A549 (cell line): ENCODE results near the gene TRPV3. TPM values are rescaled to one million over a fixed set of nuclear protein-coding genes. Genes with fewer than 3 reads are reported as not detected.

Experiments used
- ATAC-seq, 2 experiments: fragments of 200-7000 bp in 1 of 2; fragments of >200 bp in 1 of 2; cut with Nextera tagmentation in 1 of 2; cut with Tn5 transposase in 1 of 2; 3 replicates each; pipeline versions ENCODE4 v1.8.0 to v1.9.1; 2018 to 2020; ENCODE audit warnings: mild to moderate bottlenecking in 1 of 2, moderate library complexity in 1 of 2
- CTCF ChIA-PET: fragments of 300-600 bp; sonication (Branson Sonifier 250); formaldehyde crosslinking; extraction: SDS; loops from one replicate; lab custom pipeline; 2021; ENCODE audit warnings: antibody characterized with exemption, inconsistent platforms; lab: Yijun Ruan, JAX
- POLR2A ChIA-PET: fragments of 350-600 bp; formaldehyde crosslinking; extraction: SDS; loops from one replicate; lab custom pipeline; 2021; ENCODE audit warnings: antibody characterized with exemption, inconsistent platforms; lab: Yijun Ruan, JAX
- DNase-seq, 2 experiments: peaks; one replicate each; pipeline versions ENCODE4 v3.0.0 to v3.0.0-alpha.2; 2011 to 2016; ENCODE audit warnings: low read depth in 1 of 2, low spot score in 1 of 2
- FAIRE-seq: peaks from 2 replicates; lab custom pipeline; 2011; peaks lifted over from hg19 to GRCh38; lab: Jason Lieb, UNC
- H3K27ac ChIP-seq, 2 experiments: fragments of >200 bp; sonication (Bioruptor Twin); formaldehyde crosslinking; 3 replicates each; pipeline ENCODE4 v1.5.1; 2016 to 2017
- H3K4me1 ChIP-seq: fragments of >200 bp; sonication (Bioruptor Twin); formaldehyde crosslinking; 3 replicates; pipeline ENCODE4 v1.6.1; 2016
- H3K4me2 ChIP-seq: fragments of >200 bp; sonication (Bioruptor Twin); formaldehyde crosslinking; 3 replicates; pipeline ENCODE4 v1.6.1; 2016
- H3K4me3 ChIP-seq: fragments of >200 bp; sonication (Bioruptor Twin); formaldehyde crosslinking; 3 replicates; pipeline ENCODE4 v1.5.1; 2016
- H3K9me3 ChIP-seq: fragments of >200 bp; sonication (Bioruptor Twin); formaldehyde crosslinking; 3 replicates; pipeline ENCODE4 v1.6.1; 2016
- CBX2 ChIP-seq: fragments of 200-600 bp; sonication (generic); IDR thresholded peaks from 2 replicates; pipeline ENCODE4 v1.6.1; 2016; ENCODE audit warnings: low read depth, mild to moderate bottlenecking, borderline replicate concordance
- CBX8 ChIP-seq: fragments of 200-600 bp; sonication (generic); IDR thresholded peaks from 2 replicates; pipeline ENCODE4 v1.6.1; 2016
- CEBPB ChIP-seq, 2 experiments: fragments of >200 bp in 1 of 2; sonication (Bioruptor Twin) in 1 of 2; formaldehyde crosslinking in 1 of 2; IDR thresholded peaks; 2 replicates each; pipeline ENCODE4 v1.6.1; 2012 to 2016
- CHD2 ChIP-seq: fragments of 150-350 bp; IDR thresholded peaks from 2 replicates; pipeline ENCODE4 v1.6.1; 2014; ENCODE audit warnings: low read length; ENCODE audit not compliant: partially characterized antibody
- CHD4 ChIP-seq: fragments of 200-600 bp; sonication (generic); IDR thresholded peaks from 2 replicates; pipeline ENCODE4 v1.6.1; 2016; ENCODE audit warnings: antibody characterized with exemption, mild to moderate bottlenecking, borderline replicate concordance
- EHMT2 ChIP-seq: fragments of 200-600 bp; sonication (generic); IDR thresholded peaks from 2 replicates; pipeline ENCODE4 v1.6.1; 2016; ENCODE audit warnings: antibody characterized with exemption, low read depth, mild to moderate bottlenecking, moderate library complexity
- EP300 ChIP-seq, 2 experiments: fragments of >200 bp; sonication (Bioruptor Twin); formaldehyde crosslinking; IDR thresholded peaks; 2 replicates in 1 of 2; 3 replicates in 1 of 2; pipeline ENCODE4 v1.6.1; 2016 to 2017
- ESRRA ChIP-seq: fragments of 150-350 bp; IDR thresholded peaks from 2 replicates; pipeline ENCODE4 v1.6.1; 2014; ENCODE audit warnings: mild to moderate bottlenecking, low read length, borderline replicate concordance
- FOSB ChIP-seq: fragments of 250-450 bp; sonication (Bioruptor Pico); IDR thresholded peaks from 2 replicates; pipeline ENCODE4 v1.5.0; 2020; ENCODE audit warnings: mild to moderate bottlenecking, moderate library complexity
- FOSL2 ChIP-seq, 2 experiments: fragments of 450-650 bp in 1 of 2; fragments of >200 bp in 1 of 2; sonication (Bioruptor Twin) in 1 of 2; formaldehyde crosslinking; IDR thresholded peaks; 2 replicates each; pipeline versions ENCODE4 v1.5.0 to v1.6.1; 2016 to 2020; ENCODE audit warnings: mild to moderate bottlenecking in 1 of 2, moderate library complexity in 1 of 2
- FOXS1 ChIP-seq: fragments of 250-450 bp; sonication (Bioruptor Pico); IDR thresholded peaks from 2 replicates; pipeline ENCODE4 v1.5.0; 2020; ENCODE audit warnings: mild to moderate bottlenecking, moderate library complexity
- GATA3 ChIP-seq: IDR thresholded peaks from 2 replicates; pipeline ENCODE4 v1.6.1; 2012; ENCODE audit warnings: borderline replicate concordance
- JUN ChIP-seq, 2 experiments: fragments of >200 bp; sonication (Bioruptor Twin); formaldehyde crosslinking; IDR thresholded peaks; 2 replicates in 1 of 2; 3 replicates in 1 of 2; pipeline ENCODE4 v1.6.1; 2016 to 2017
- JUNB ChIP-seq: fragments of >200 bp; sonication (Bioruptor Twin); formaldehyde crosslinking; IDR thresholded peaks from 2 replicates; pipeline ENCODE4 v1.6.1; 2016
- KDM1A ChIP-seq: fragments of 200-600 bp; sonication (generic); IDR thresholded peaks from 2 replicates; pipeline ENCODE4 v1.6.1; 2016; ENCODE audit warnings: low read depth, mild to moderate bottlenecking
- MAFK ChIP-seq: fragments of 450-650 bp; IDR thresholded peaks from 2 replicates; pipeline ENCODE4 v1.6.1; 2014; ENCODE audit not compliant: partially characterized antibody
- MAZ ChIP-seq: fragments of 150-350 bp; IDR thresholded peaks from 2 replicates; pipeline ENCODE4 v1.6.1; 2014; ENCODE audit warnings: antibody characterized with exemption, low read depth, low read length, borderline replicate concordance
- MYC ChIP-seq: IDR thresholded peaks from 2 replicates; pipeline ENCODE4 v1.6.1; 2012; ENCODE audit warnings: mild to moderate bottlenecking, inconsistent platforms, low read length, improper control_type of control experiment, borderline replicate concordance
- NFE2L2 ChIP-seq: fragments of 150-350 bp; conservative IDR thresholded peaks from 2 replicates; pipeline ENCODE4 v1.6.1; 2014; ENCODE audit warnings: low read length
- NPAS2 ChIP-seq: fragments of 250-450 bp; sonication (Bioruptor Pico); IDR thresholded peaks from 2 replicates; pipeline ENCODE4 v1.8.0; 2022; ENCODE audit warnings: mild to moderate bottlenecking, moderate library complexity, borderline replicate concordance
- PHF8 ChIP-seq: fragments of 200-600 bp; sonication (generic); IDR thresholded peaks from 2 replicates; pipeline ENCODE4 v1.6.1; 2016; ENCODE audit warnings: low read depth, mild to moderate bottlenecking, antibody characterized with exemption, moderate library complexity, borderline replicate concordance
- RARB ChIP-seq: fragments of 250-450 bp; sonication (Bioruptor Pico); IDR thresholded peaks from 2 replicates; pipeline ENCODE4 v1.8.0; 2021; ENCODE audit warnings: mild to moderate bottlenecking, moderate library complexity
- RCOR1 ChIP-seq: fragments of 150-350 bp; IDR thresholded peaks from 2 replicates; pipeline ENCODE4 v1.6.1; 2014; ENCODE audit warnings: antibody characterized with exemption, low read length, low read depth
- RFX5 ChIP-seq: fragments of 450-650 bp; IDR thresholded peaks from 2 replicates; pipeline ENCODE4 v1.7.1; 2014; ENCODE audit warnings: antibody characterized with exemption, mild to moderate bottlenecking, moderate library complexity
- SMC3 ChIP-seq: fragments of >200 bp; sonication (Bioruptor Twin); formaldehyde crosslinking; IDR thresholded peaks from 3 replicates; pipeline ENCODE4 v1.6.1; 2018; ENCODE audit warnings: inconsistent platforms
- ZC3H11A ChIP-seq: fragments of 450-650 bp; IDR thresholded peaks from 2 replicates; pipeline ENCODE4 v1.6.1; 2014; ENCODE audit warnings: antibody characterized with exemption, mild to moderate bottlenecking
- ZFP36 ChIP-seq: fragments of 450-650 bp; IDR thresholded peaks from 2 replicates; pipeline ENCODE4 v1.6.1; 2014; ENCODE audit warnings: borderline replicate concordance; ENCODE audit not compliant: partially characterized antibody
- WGBS: methylation state at CpG from one replicate; pipeline ENCODE4 v1.1.6; 2017; ENCODE audit errors: missing lambda C conversion rate; 5-methylcytosine and 5-hydroxymethylcytosine counted together
- polyA plus RNA-seq, 4 experiments: library from polyadenylated mRNA; depleted of rRNA in 3 of 4; stranded (reverse); fragments of >200 nt; fragmentation: RNase III in 1 of 4; extraction: RNeasy Plus Mini Kit Qiagen cat#74134 plus additional on column Dnase treatment in 1 of 4; gene quantifications; 2 replicates in 3 of 4; 3 replicates in 1 of 4; pipeline ENCODE4 v1.2.3, GENCODE V29; 2011 to 2017
- TF ChIP-seq, protein P1 (sequence below): fragments of 150-350 bp; IDR thresholded peaks from 2 replicates; pipeline ENCODE4 v1.6.1; 2014; ENCODE audit warnings: low read depth, mild to moderate bottlenecking, low read length
- TF ChIP-seq, protein P2 (sequence below): fragments of >200 bp; sonication (Bioruptor Twin); formaldehyde crosslinking; IDR thresholded peaks from 3 replicates; pipeline ENCODE4 v1.5.1; 2016
- TF ChIP-seq, protein P3 (sequence below): fragments of 450-650 bp; IDR thresholded peaks from 2 replicates; pipeline ENCODE4 v1.6.1; 2014; ENCODE audit warnings: antibody characterized with exemption
- TF ChIP-seq, protein P4 (sequence below): fragments of >200 bp; sonication (Bioruptor Twin); formaldehyde crosslinking; IDR thresholded peaks from 3 replicates; pipeline ENCODE4 v1.6.1; 2016
- TF ChIP-seq, protein P5 (sequence below): IDR thresholded peaks from 2 replicates; pipeline ENCODE4 v1.6.1; 2012
- TF ChIP-seq, protein P6 (sequence below): IDR thresholded peaks from 2 replicates; pipeline ENCODE4 v1.6.1; 2012
- TF ChIP-seq, protein P7 (sequence below): fragments of 250-450 bp; sonication (Bioruptor Pico); IDR thresholded peaks from 2 replicates; pipeline ENCODE4 v1.5.0; 2020; ENCODE audit warnings: low read depth, mild to moderate bottlenecking, moderate library complexity

TRPV3 gene
- polyA plus RNA-seq, 2 of the 4 experiments (the other 2 are of a cell fraction) = 0.46 to 1.2 TPM

DNA sequence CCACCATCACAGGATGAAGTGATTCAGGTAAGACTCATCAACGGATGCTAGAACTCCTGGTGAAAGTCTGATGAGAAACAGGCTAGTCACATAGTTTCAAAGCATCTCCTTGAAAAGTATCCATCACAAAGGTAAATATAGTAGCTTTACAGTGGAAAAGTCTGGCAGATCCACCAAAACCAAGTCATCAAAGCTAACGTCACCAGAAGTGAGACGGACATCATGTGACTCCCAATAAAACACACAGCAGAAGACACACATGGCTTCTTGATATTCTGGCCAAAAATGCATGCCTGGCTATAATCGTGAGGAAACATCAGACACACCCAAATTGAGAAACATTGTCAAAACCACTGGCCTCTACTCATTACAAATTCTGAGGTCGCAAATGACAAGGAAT lies 17.9 kb upstream of the TRPV3 start:
- Histone ChIP-seq H3K4me1 (peaks cover 15% of the 10 kb centered on the region; the same call in 2 of the 3 replicates), H3K9me3 (no peaks in the 10 kb centered on the region), H3K4me3 (no peak overlapping the region), H3K4me2 (no peak overlapping the region), H3K27ac (no peak overlapping the region)
- CTCF ChIA-PET = interaction anchor here (1.0 to 1.2 kb wide), 3 partner anchors 11 to 159 kb away, joined by 3 read pairs; no protein-coding TSS in a partner anchor
- FAIRE-seq (peak; percentile 72), DNase-seq (peak in 1 of 2 experiments; percentile 61)
- no peak for TF ChIP-seq CBX8
- peak in 1 of 2 experiments; percentile 33; a peak in 1 of 5 replicates for TF ChIP-seq JUN (IDR thresholded peaks at IDR 0.05)
- TF ChIP-seq RCOR1 = no peak
- TF ChIP-seq, protein P1, sequence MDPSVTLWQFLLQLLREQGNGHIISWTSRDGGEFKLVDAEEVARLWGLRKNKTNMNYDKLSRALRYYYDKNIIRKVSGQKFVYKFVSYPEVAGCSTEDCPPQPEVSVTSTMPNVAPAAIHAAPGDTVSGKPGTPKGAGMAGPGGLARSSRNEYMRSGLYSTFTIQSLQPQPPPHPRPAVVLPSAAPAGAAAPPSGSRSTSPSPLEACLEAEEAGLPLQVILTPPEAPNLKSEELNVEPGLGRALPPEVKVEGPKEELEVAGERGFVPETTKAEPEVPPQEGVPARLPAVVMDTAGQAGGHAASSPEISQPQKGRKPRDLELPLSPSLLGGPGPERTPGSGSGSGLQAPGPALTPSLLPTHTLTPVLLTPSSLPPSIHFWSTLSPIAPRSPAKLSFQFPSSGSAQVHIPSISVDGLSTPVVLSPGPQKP = no peak
- TF ChIP-seq, protein P2, sequence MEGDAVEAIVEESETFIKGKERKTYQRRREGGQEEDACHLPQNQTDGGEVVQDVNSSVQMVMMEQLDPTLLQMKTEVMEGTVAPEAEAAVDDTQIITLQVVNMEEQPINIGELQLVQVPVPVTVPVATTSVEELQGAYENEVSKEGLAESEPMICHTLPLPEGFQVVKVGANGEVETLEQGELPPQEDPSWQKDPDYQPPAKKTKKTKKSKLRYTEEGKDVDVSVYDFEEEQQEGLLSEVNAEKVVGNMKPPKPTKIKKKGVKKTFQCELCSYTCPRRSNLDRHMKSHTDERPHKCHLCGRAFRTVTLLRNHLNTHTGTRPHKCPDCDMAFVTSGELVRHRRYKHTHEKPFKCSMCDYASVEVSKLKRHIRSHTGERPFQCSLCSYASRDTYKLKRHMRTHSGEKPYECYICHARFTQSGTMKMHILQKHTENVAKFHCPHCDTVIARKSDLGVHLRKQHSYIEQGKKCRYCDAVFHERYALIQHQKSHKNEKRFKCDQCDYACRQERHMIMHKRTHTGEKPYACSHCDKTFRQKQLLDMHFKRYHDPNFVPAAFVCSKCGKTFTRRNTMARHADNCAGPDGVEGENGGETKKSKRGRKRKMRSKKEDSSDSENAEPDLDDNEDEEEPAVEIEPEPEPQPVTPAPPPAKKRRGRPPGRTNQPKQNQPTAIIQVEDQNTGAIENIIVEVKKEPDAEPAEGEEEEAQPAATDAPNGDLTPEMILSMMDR = no peak
- no peak for TF ChIP-seq MAZ
- no peak for TF ChIP-seq CHD4
- TF ChIP-seq JUNB = peak; percentile 76
- no peak for TF ChIP-seq KDM1A
- TF ChIP-seq PHF8 = no peak
- TF ChIP-seq, protein P3, sequence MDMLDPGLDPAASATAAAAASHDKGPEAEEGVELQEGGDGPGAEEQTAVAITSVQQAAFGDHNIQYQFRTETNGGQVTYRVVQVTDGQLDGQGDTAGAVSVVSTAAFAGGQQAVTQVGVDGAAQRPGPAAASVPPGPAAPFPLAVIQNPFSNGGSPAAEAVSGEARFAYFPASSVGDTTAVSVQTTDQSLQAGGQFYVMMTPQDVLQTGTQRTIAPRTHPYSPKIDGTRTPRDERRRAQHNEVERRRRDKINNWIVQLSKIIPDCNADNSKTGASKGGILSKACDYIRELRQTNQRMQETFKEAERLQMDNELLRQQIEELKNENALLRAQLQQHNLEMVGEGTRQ = peak; percentile 65
- TF ChIP-seq SMC3 = no peak
- peak; percentile 26; the same call in 1 of the 2 replicates for TF ChIP-seq FOSL2 (IDR thresholded peaks at IDR 0.05)
- TF ChIP-seq FOSL2 (CRISPR knock-in tag; IDR thresholded peaks at IDR 0.05) = peak; percentile 48
- TF ChIP-seq, protein P4, sequence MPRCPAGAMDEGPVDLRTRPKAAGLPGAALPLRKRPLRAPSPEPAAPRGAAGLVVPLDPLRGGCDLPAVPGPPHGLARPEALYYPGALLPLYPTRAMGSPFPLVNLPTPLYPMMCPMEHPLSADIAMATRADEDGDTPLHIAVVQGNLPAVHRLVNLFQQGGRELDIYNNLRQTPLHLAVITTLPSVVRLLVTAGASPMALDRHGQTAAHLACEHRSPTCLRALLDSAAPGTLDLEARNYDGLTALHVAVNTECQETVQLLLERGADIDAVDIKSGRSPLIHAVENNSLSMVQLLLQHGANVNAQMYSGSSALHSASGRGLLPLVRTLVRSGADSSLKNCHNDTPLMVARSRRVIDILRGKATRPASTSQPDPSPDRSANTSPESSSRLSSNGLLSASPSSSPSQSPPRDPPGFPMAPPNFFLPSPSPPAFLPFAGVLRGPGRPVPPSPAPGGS = no peak
- TF ChIP-seq CEBPB (IDR thresholded peaks at IDR 0.05) = 0 out of 4 replicates have a peak, but pooled peaks of 1 of the 2 experiments have one; percentile 20
- no peak for TF ChIP-seq MYC
- peak; percentile 72 for TF ChIP-seq MAFK
- no peak for TF ChIP-seq GATA3
- TF ChIP-seq ZC3H11A = no peak
- TF ChIP-seq CBX2 = no peak
- TF ChIP-seq, protein P5, sequence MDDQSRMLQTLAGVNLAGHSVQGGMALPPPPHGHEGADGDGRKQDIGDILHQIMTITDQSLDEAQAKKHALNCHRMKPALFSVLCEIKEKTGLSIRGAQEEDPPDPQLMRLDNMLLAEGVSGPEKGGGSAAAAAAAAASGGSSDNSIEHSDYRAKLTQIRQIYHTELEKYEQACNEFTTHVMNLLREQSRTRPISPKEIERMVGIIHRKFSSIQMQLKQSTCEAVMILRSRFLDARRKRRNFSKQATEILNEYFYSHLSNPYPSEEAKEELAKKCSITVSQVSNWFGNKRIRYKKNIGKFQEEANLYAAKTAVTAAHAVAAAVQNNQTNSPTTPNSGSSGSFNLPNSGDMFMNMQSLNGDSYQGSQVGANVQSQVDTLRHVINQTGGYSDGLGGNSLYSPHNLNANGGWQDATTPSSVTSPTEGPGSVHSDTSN = no peak
- no peak for TF ChIP-seq FOXS1 (CRISPR knock-in tag)
- TF ChIP-seq CHD2 = no peak
- no peak for TF ChIP-seq ZFP36
- no peak for TF ChIP-seq RARB (CRISPR knock-in tag)
- TF ChIP-seq, protein P6, sequence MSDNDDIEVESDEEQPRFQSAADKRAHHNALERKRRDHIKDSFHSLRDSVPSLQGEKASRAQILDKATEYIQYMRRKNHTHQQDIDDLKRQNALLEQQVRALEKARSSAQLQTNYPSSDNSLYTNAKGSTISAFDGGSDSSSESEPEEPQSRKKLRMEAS = 0 out of 2 replicates have a peak, but pooled peaks have one; percentile 30
- TF ChIP-seq EP300 (IDR thresholded peaks at IDR 0.05) = peak in 1 of 2 experiments; percentile 22; a peak in 1 of 5 replicates
- no peak for TF ChIP-seq ESRRA
- TF ChIP-seq NPAS2 (CRISPR knock-in tag) = no peak
- no peak for TF ChIP-seq RFX5
- no peak for TF ChIP-seq NFE2L2
- TF ChIP-seq EHMT2 = no peak
- TF ChIP-seq FOSB (CRISPR knock-in tag) = no peak
- TF ChIP-seq, protein P7, sequence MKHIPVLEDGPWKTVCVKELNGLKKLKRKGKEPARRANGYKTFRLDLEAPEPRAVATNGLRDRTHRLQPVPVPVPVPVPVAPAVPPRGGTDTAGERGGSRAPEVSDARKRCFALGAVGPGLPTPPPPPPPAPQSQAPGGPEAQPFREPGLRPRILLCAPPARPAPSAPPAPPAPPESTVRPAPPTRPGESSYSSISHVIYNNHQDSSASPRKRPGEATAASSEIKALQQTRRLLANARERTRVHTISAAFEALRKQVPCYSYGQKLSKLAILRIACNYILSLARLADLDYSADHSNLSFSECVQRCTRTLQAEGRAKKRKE = no peak
- TF ChIP-seq, all 56 proteins: peak for 8
- peak; percentile 47 to 57; a peak in 5 of 6 replicates for ATAC-seq
- WGBS = 23% methylated on average over 5 of the region's 5 CpGs
- POLR2A ChIA-PET = no interaction called here
